Measurements from ENCODE around the gene PCDHA8. TPM values are rescaled to one million over a fixed set of nuclear protein-coding genes. Genes with fewer than 3 reads are reported as not detected.

Gene PCDHA8
- total and polyA plus RNA-seq, 10 of the 15 experiments (the other 5 are each of a cell fraction or from before 2014, with no cell fraction given) = not detected

DNA sequence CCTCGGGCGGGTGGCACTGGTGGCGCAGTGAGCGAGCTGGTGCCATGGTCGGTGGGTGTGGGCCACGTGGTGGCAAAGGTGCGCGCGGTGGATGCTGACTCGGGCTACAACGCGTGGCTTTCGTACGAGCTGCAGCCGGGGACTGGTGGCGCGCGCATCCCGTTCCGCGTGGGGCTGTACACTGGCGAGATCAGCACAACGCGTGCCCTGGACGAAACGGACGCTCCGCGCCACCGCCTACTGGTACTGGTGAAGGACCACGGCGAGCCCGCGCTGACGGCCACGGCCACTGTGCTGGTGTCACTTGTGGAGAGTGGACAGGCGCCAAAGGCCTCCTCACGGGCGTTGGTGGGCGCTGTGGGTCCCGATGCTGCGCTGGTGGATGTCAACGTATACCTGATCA lies 32.1 kb upstream of the PCDHA8 start:
- DNase-seq (ENCODE audit: low read depth, low spot score) (no peak), ATAC-seq (no peak), FAIRE-seq (no peak)
- Histone ChIP-seq H3K27ac (ENCODE audit: control insufficient read depth, insufficient read depth) (no peak overlapping the region), H3K4me3 (no peak overlapping the region), H3K4me1 (ENCODE audit: control insufficient read depth, insufficient read depth, low read length) (no peaks in the 10 kb centered on the region), H3K9ac (ENCODE audit: control insufficient read depth, insufficient read depth, low read length) (no peak overlapping the region), H3K9me3 (replicated peaks; ENCODE audit: control insufficient read depth, insufficient read depth, low read length) (no peaks in the 10 kb centered on the region; the same call in 2 of the 3 replicates), H2AFZ (ENCODE audit: control insufficient read depth, low read depth, low read length) (no peak overlapping the region), H3K27me3 (replicated peaks in 1 of 2; ENCODE audit: control insufficient read depth in 2 of 2, insufficient read depth in 2 of 2, low read length in 1 of 2) (no peaks in the 10 kb centered on the region), H3K36me3 (ENCODE audit: control insufficient read depth in 2 of 2, insufficient read depth in 2 of 2, low read length in 1 of 2) (no peaks in the 10 kb centered on the region), H3K4me2 (ENCODE audit: control insufficient read depth, insufficient read depth) (no peak overlapping the region), H4K20me1 (ENCODE audit: control insufficient read depth, insufficient read depth) (no peaks in the 10 kb centered on the region), H3K79me2 (ENCODE audit: control insufficient read depth, insufficient read depth, low read length) (no peaks in the 10 kb centered on the region)
- intact Hi-C loops (cut with micrococcal nuclease; ENCODE audit: unreplicated experiment) (no loop called here), in situ Hi-C loops (cut with MboI) (loop anchor here (25.0 kb wide), 1 partner anchor 753 kb away; no protein-coding TSS in a partner anchor)
- POLR2A ChIA-PET = no interaction called here
- CTCF ChIA-PET = interaction anchor here (1.4 kb wide), 1 partner anchor 8 kb away, joined by 3 read pairs; no protein-coding TSS in a partner anchor
- 75% methylated on average over 17 of the region's 43 CpGs for WGBS (ENCODE audit: insufficient coverage, insufficient replicate concordance, low lambda C conversion rate, missing lambda C conversion rate)
- SMC1A ChIA-PET (ENCODE audit: uncharacterized antibody, unreplicated experiment) = no interaction called here
- RAD21 ChIA-PET (ENCODE audit: unreplicated experiment) = no interaction called here
- no TSS peak for BruUV-seq (replicated peaks)
- TF ChIP-seq PBX3 (IDR thresholded peaks at IDR 0.05; ENCODE audit: insufficient replicate concordance, low read depth, low read length) (no peak), POLR2AphosphoS5 (IDR thresholded peaks at IDR 0.05; ENCODE audit: low read length) (no peak), NBN (IDR thresholded peaks at IDR 0.05) (no peak), BRCA1 (IDR thresholded peaks at IDR 0.05; ENCODE audit: low read depth, low read length) (no peak), CREB1 (IDR thresholded peaks at IDR 0.05; ENCODE audit: low read depth) (no peak), SMAD5 (IDR thresholded peaks at IDR 0.05; ENCODE audit: low read depth) (no peak), CUX1 (IDR thresholded peaks at IDR 0.05; ENCODE audit: insufficient replicate concordance, low read depth, low read length) (no peak), EGR1 (IDR thresholded peaks at IDR 0.05; ENCODE audit: borderline replicate concordance in 1 of 2, low read depth in 2 of 2, low read length in 2 of 2) (no peak), YBX1 (IDR thresholded peaks at IDR 0.05) (no peak), ZNF384 (IDR thresholded peaks at IDR 0.05; ENCODE audit: borderline replicate concordance, low read depth, low read length) (no peak), ATF7 (IDR thresholded peaks at IDR 0.05; ENCODE audit: low read depth) (no peak)
- TF ChIP-seq, protein P1, sequence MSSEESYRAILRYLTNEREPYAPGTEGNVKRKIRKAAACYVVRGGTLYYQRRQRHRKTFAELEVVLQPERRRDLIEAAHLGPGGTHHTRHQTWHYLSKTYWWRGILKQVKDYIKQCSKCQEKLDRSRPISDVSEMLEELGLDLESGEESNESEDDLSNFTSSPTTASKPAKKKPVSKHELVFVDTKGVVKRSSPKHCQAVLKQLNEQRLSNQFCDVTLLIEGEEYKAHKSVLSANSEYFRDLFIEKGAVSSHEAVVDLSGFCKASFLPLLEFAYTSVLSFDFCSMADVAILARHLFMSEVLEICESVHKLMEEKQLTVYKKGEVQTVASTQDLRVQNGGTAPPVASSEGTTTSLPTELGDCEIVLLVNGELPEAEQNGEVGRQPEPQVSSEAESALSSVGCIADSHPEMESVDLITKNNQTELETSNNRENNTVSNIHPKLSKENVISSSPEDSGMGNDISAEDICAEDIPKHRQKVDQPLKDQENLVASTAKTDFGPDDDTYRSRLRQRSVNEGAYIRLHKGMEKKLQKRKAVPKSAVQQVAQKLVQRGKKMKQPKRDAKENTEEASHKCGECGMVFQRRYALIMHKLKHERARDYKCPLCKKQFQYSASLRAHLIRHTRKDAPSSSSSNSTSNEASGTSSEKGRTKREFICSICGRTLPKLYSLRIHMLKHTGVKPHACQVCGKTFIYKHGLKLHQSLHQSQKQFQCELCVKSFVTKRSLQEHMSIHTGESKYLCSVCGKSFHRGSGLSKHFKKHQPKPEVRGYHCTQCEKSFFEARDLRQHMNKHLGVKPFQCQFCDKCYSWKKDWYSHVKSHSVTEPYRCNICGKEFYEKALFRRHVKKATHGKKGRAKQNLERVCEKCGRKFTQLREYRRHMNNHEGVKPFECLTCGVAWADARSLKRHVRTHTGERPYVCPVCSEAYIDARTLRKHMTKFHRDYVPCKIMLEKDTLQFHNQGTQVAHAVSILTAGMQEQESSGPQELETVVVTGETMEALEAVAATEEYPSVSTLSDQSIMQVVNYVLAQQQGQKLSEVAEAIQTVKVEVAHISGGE (CRISPR knock-in tag; IDR thresholded peaks at IDR 0.05) = no peak
